Ishikawa (cell line): ENCODE measurements around the gene CFAP61.

Experiments
- RAD21 ChIP-seq: IDR thresholded peaks from 2 replicates; pipeline ENCODE4 v1.6.1; 2012; ENCODE audit warnings: low read depth
- TAF1 ChIP-seq: IDR thresholded peaks from 2 replicates; pipeline ENCODE4 v1.6.1; 2012; ENCODE audit warnings: low read depth, mild to moderate bottlenecking

GRCh38 chr20:20289331-20289730 lies 237.0 kb downstream of the CFAP61 start:
- TF ChIP-seq RAD21 (no peak), TAF1 (no peak)
